Nephron progenitor cell (in vitro differentiated cells): ENCODE data around the gene SPRR2F.

Experiments used
- DNase-seq: peaks from one replicate; pipeline ENCODE4 v3.0.0; 2021
- H3K27ac Mint-ChIP-seq: 2 replicates; pipeline ENCODE4 v1.8.0; 2021; ENCODE audit warnings: mild to moderate bottlenecking, moderate library complexity, mixed read lengths
- H3K27me3 Mint-ChIP-seq: 2 replicates; pipeline ENCODE4 v1.8.0; 2021; ENCODE audit warnings: mild to moderate bottlenecking, low read depth, mixed read lengths; ENCODE audit not compliant: poor library complexity
- H3K36me3 Mint-ChIP-seq: 2 replicates; pipeline ENCODE4 v1.8.0; 2021; ENCODE audit warnings: low read depth, mixed read lengths
- H3K4me1 Mint-ChIP-seq: 2 replicates; pipeline ENCODE4 v1.8.0; 2021; ENCODE audit warnings: mixed read lengths
- H3K4me3 Mint-ChIP-seq: 2 replicates; pipeline ENCODE4 v1.8.0; 2021; ENCODE audit warnings: mild to moderate bottlenecking, moderate library complexity, mixed read lengths
- H3K9me3 Mint-ChIP-seq: 2 replicates; pipeline ENCODE4 v1.8.0; 2021; ENCODE audit warnings: mild to moderate bottlenecking, moderate library complexity, mixed read lengths
- TF ChIP-seq, protein P1 (sequence below): fragments of 200-600 bp; sonication (generic); IDR thresholded peaks from 2 replicates; pipeline ENCODE4 v1.5.0; 2021; ENCODE audit warnings: antibody characterized with exemption

The SPRR2F gene

GRCh38 chr1:153070243-153070642, 43.1 kb downstream of the SPRR2F start:
- Mint-ChIP-seq H3K4me3 (no peak overlapping the region), H3K27ac (no peak overlapping the region), H3K9me3 (no peaks in the 10 kb centered on the region), H3K36me3 (no peaks in the 10 kb centered on the region), H3K27me3 (peaks cover 3% of the 10 kb centered on the region), H3K4me1 (no peaks in the 10 kb centered on the region)
- no peak for DNase-seq
- TF ChIP-seq, protein P1, sequence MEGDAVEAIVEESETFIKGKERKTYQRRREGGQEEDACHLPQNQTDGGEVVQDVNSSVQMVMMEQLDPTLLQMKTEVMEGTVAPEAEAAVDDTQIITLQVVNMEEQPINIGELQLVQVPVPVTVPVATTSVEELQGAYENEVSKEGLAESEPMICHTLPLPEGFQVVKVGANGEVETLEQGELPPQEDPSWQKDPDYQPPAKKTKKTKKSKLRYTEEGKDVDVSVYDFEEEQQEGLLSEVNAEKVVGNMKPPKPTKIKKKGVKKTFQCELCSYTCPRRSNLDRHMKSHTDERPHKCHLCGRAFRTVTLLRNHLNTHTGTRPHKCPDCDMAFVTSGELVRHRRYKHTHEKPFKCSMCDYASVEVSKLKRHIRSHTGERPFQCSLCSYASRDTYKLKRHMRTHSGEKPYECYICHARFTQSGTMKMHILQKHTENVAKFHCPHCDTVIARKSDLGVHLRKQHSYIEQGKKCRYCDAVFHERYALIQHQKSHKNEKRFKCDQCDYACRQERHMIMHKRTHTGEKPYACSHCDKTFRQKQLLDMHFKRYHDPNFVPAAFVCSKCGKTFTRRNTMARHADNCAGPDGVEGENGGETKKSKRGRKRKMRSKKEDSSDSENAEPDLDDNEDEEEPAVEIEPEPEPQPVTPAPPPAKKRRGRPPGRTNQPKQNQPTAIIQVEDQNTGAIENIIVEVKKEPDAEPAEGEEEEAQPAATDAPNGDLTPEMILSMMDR = no peak
